ENCODE data around the gene TIGAR. TPM values are rescaled to one million over a fixed set of nuclear protein-coding genes. Genes with fewer than 3 reads are reported as not detected.

The TIGAR gene
- total RNA-seq, 2 donors from 2014 or later = 16.1 to 22.5 TPM

GRCh38 chr12:4277857-4278256 is 43.2 kb upstream of the TIGAR start:
- DNase-seq (no peak), ATAC-seq (replicated peaks in 1 of 2) (no peak)
- no peaks in the 10 kb centered on the region for H3K27me3 Mint-ChIP-seq (ENCODE audit: low read depth)
- H3K4me1 Mint-ChIP-seq (ENCODE audit: low read depth) = peaks cover 66% of the 10 kb centered on the region
- H3K9me3 Mint-ChIP-seq = no peaks in the 10 kb centered on the region
- peaks cover 34 to 63% of the 10 kb centered on the region in 2 donors for H3K36me3 Mint-ChIP-seq (ENCODE audit: insufficient read depth in 2 of 2)
- peak overlapping the region; percentile 98 to 99 for H3K4me3 Mint-ChIP-seq
- peak overlapping the region; percentile 97 for H3K27ac Mint-ChIP-seq

- no peak for ATAC-seq (replicated peaks in 1 of 2)
- Mint-ChIP-seq H3K36me3 (ENCODE audit: insufficient read depth in 2 of 2) (peaks cover 34 to 66% of the 10 kb centered on the region in 2 donors), H3K4me3 (peak overlapping the region; percentile 98 to 99), H3K27ac (peak overlapping the region; percentile 97), H3K9me3 (no peaks in the 10 kb centered on the region), H3K27me3 (ENCODE audit: low read depth) (no peaks in the 10 kb centered on the region), H3K4me1 (ENCODE audit: low read depth) (peaks cover 66% of the 10 kb centered on the region)
- no peak for DNase-seq
These were observed 42.5 kb upstream of the TIGAR start for GRCh38 chr12:4278329-4279197.

- Mint-ChIP-seq H3K9me3 (no peaks in the 10 kb centered on the region), H3K4me3 (peak overlapping the region; percentile 98 to 99), H3K27ac (peak overlapping the region; percentile 94), H3K27me3 (ENCODE audit: low read depth) (no peaks in the 10 kb centered on the region), H3K36me3 (ENCODE audit: insufficient read depth in 2 of 2) (peaks cover 39 to 65% of the 10 kb centered on the region in 2 donors), H3K4me1 (ENCODE audit: low read depth) (peaks cover 73% of the 10 kb centered on the region)
- DNase-seq (no peak), ATAC-seq (replicated peaks in 1 of 2) (no peak)
These were observed 41.8 kb upstream of the TIGAR start for GRCh38 chr12:4279198-4279690.

- Mint-ChIP-seq H3K27ac (peak overlapping the region; percentile 82), H3K9me3 (no peaks in the 10 kb centered on the region), H3K36me3 (ENCODE audit: insufficient read depth in 2 of 2) (peaks cover 36 to 69% of the 10 kb centered on the region in 2 donors), H3K4me1 (ENCODE audit: low read depth) (peaks cover 85% of the 10 kb centered on the region), H3K27me3 (ENCODE audit: low read depth) (no peaks in the 10 kb centered on the region), H3K4me3 (peak overlapping the region; percentile 52 to 98)
- ATAC-seq (replicated peaks in 1 of 2) = no peak
- no peak for DNase-seq
These were observed 40.5 kb upstream of the TIGAR start for GRCh38 chr12:4280351-4281163.

GRCh38 chr12:4281173-4281654 is 39.8 kb upstream of the TIGAR start:
- no peak overlapping the region for H3K4me3 Mint-ChIP-seq
- H3K9me3 Mint-ChIP-seq = no peaks in the 10 kb centered on the region
- ATAC-seq (replicated peaks in 1 of 2) = no peak
- H3K27me3 Mint-ChIP-seq (ENCODE audit: low read depth) = no peaks in the 10 kb centered on the region
- H3K27ac Mint-ChIP-seq = no peak overlapping the region
- H3K4me1 Mint-ChIP-seq (ENCODE audit: low read depth) = peaks cover 85% of the 10 kb centered on the region
- H3K36me3 Mint-ChIP-seq (ENCODE audit: insufficient read depth in 2 of 2) = peaks cover 38 to 69% of the 10 kb centered on the region in 2 donors
- no peak for DNase-seq

GRCh38 chr12:4282103-4282891 is 38.7 kb upstream of the TIGAR start:
- peaks cover 87% of the 10 kb centered on the region for H3K4me1 Mint-ChIP-seq (ENCODE audit: low read depth)
- H3K27ac Mint-ChIP-seq = no peak overlapping the region
- ATAC-seq (replicated peaks in 1 of 2) (peak in 1 of 2 donors; percentile 6), DNase-seq (no peak)
- peaks cover 32 to 65% of the 10 kb centered on the region in 2 donors for H3K36me3 Mint-ChIP-seq (ENCODE audit: insufficient read depth in 2 of 2)
- H3K27me3 Mint-ChIP-seq (ENCODE audit: low read depth) = no peaks in the 10 kb centered on the region
- no peak overlapping the region for H3K4me3 Mint-ChIP-seq
- no peaks in the 10 kb centered on the region for H3K9me3 Mint-ChIP-seq

GRCh38 chr12:4282892-4283511 is 38.0 kb upstream of the TIGAR start:
- peaks cover 31 to 63% of the 10 kb centered on the region in 2 donors for H3K36me3 Mint-ChIP-seq (ENCODE audit: insufficient read depth in 2 of 2)
- no peaks in the 10 kb centered on the region for H3K27me3 Mint-ChIP-seq (ENCODE audit: low read depth)
- H3K9me3 Mint-ChIP-seq = no peaks in the 10 kb centered on the region
- H3K4me3 Mint-ChIP-seq = no peak overlapping the region
- H3K27ac Mint-ChIP-seq = no peak overlapping the region
- ATAC-seq (replicated peaks in 1 of 2) (no peak), DNase-seq (no peak)
- H3K4me1 Mint-ChIP-seq (ENCODE audit: low read depth) = peaks cover 87% of the 10 kb centered on the region

GRCh38 chr12:4283512-4284255 is 37.3 kb upstream of the TIGAR start:
- no peaks in the 10 kb centered on the region for H3K27me3 Mint-ChIP-seq (ENCODE audit: low read depth)
- peaks cover 34 to 68% of the 10 kb centered on the region in 2 donors for H3K36me3 Mint-ChIP-seq (ENCODE audit: insufficient read depth in 2 of 2)
- H3K27ac Mint-ChIP-seq = peak overlapping the region; percentile 52
- no peaks in the 10 kb centered on the region for H3K9me3 Mint-ChIP-seq
- H3K4me3 Mint-ChIP-seq = peak overlapping the region in 1 of 2 donors; percentile 34
- peaks cover 89% of the 10 kb centered on the region for H3K4me1 Mint-ChIP-seq (ENCODE audit: low read depth)
- ATAC-seq (replicated peaks in 1 of 2) (no peak), DNase-seq (no peak)

- DNase-seq = no peak
- ATAC-seq (replicated peaks in 1 of 2) = no peak
- H3K9me3 Mint-ChIP-seq = no peaks in the 10 kb centered on the region
- H3K4me1 Mint-ChIP-seq (ENCODE audit: low read depth) = peaks cover 89% of the 10 kb centered on the region
- no peak overlapping the region for H3K4me3 Mint-ChIP-seq
- peaks cover 31 to 65% of the 10 kb centered on the region in 2 donors for H3K36me3 Mint-ChIP-seq (ENCODE audit: insufficient read depth in 2 of 2)
- H3K27me3 Mint-ChIP-seq (ENCODE audit: low read depth) = no peaks in the 10 kb centered on the region
- H3K27ac Mint-ChIP-seq = no peak overlapping the region
These were observed 36.7 kb upstream of the TIGAR start for GRCh38 chr12:4284306-4284705.

- Mint-ChIP-seq H3K9me3 (no peaks in the 10 kb centered on the region), H3K4me3 (no peak overlapping the region), H3K4me1 (ENCODE audit: low read depth) (peaks cover 89% of the 10 kb centered on the region), H3K27me3 (ENCODE audit: low read depth) (no peaks in the 10 kb centered on the region), H3K36me3 (ENCODE audit: insufficient read depth in 2 of 2) (peaks cover 31 to 67% of the 10 kb centered on the region in 2 donors), H3K27ac (peak overlapping the region; percentile 50)
- DNase-seq (no peak), ATAC-seq (replicated peaks in 1 of 2) (no peak)
These were observed 35.9 kb upstream of the TIGAR start for GRCh38 chr12:4285070-4285469.

- H3K36me3 Mint-ChIP-seq (ENCODE audit: insufficient read depth in 2 of 2) = peaks cover 32 to 65% of the 10 kb centered on the region in 2 donors
- no peak for ATAC-seq (replicated peaks in 1 of 2)
These were observed 34.8 kb upstream of the TIGAR start for GRCh38 chr12:4286228-4286627.

More at GRCh38 chr12:4286228-4286627, 34.8 kb upstream of the TIGAR start:
- peak overlapping the region; percentile 10 for H3K27ac Mint-ChIP-seq
- no peaks in the 10 kb centered on the region for H3K27me3 Mint-ChIP-seq (ENCODE audit: low read depth)
- peaks cover 91% of the 10 kb centered on the region for H3K4me1 Mint-ChIP-seq (ENCODE audit: low read depth)
- no peak overlapping the region for H3K4me3 Mint-ChIP-seq
- DNase-seq = no peak
- no peaks in the 10 kb centered on the region for H3K9me3 Mint-ChIP-seq

Measured in activated T-cell treated with anti-CD3 and anti-CD28 coated beads, Interleukin-2, amount 50 U/mL, for 72 hours (primary cell).